ENCODE measurements around the gene SH3PXD2A.

- TF ChIP-seq POLR2A (IDR thresholded peaks at IDR 0.05) (no peak), CTCF (IDR thresholded peaks at IDR 0.05 in 8 of 11, conservative IDR thresholded peaks at IDR 0.05 in 3 of 11) (no peak), POLR2AphosphoS5 (IDR thresholded peaks at IDR 0.05) (no peak)
Measured at GRCh38 chr10:103803941-103804340, 51.4 kb downstream of the SH3PXD2A start.
